ENCODE data around the gene KLF15. TPM values are rescaled to one million over a fixed set of nuclear protein-coding genes. Genes with fewer than 3 reads are reported as not detected.

Gene KLF15
- polyA plus RNA-seq, 4 donors = 8.8 to 16.8 (median 14.1) TPM

GRCh38 chr3:126364731-126365301 is 7.6 kb upstream of the KLF15 start:
- no peak for DNase-seq (ENCODE audit: low read depth in 4 of 4, low spot score in 2 of 4)

- no peak for DNase-seq (ENCODE audit: low read depth in 4 of 4, low spot score in 2 of 4)
Measured at GRCh38 chr3:126364130-126364695, 7.0 kb upstream of the KLF15 start.

GRCh38 chr3:126361211-126361610 is 4.0 kb upstream of the KLF15 start:
- no peak for DNase-seq (ENCODE audit: low read depth in 4 of 4, low spot score in 2 of 4)

GRCh38 chr3:126360714-126361060 is 3.5 kb upstream of the KLF15 start:
- DNase-seq (ENCODE audit: low read depth in 4 of 4, low spot score in 2 of 4) = no peak

GRCh38 chr3:126360046-126360713 is 3.0 kb upstream of the KLF15 start:
- DNase-seq (ENCODE audit: low read depth in 4 of 4, low spot score in 2 of 4) = no peak

- no peak for DNase-seq (ENCODE audit: low read depth in 4 of 4, low spot score in 2 of 4)
Measured at GRCh38 chr3:126358816-126359181, 1.6 kb upstream of the KLF15 start.

- DNase-seq (ENCODE audit: low read depth in 4 of 4, low spot score in 2 of 4) = no peak
Measured at GRCh38 chr3:126358038-126358815, 1.0 kb upstream of the KLF15 start.

GRCh38 chr3:126356373-126357264 is 589 bp downstream of the KLF15 start:
- no peak for DNase-seq (ENCODE audit: low read depth in 4 of 4, low spot score in 2 of 4)

GRCh38 chr3:126355777-126356372 is 1.3 kb downstream of the KLF15 start:
- DNase-seq (ENCODE audit: low read depth in 4 of 4, low spot score in 2 of 4) = peak in 2 of 4 donors; percentile 63 to 65

GRCh38 chr3:126355251-126355650 is 2.0 kb downstream of the KLF15 start:
- no peak for DNase-seq (ENCODE audit: low read depth in 4 of 4, low spot score in 2 of 4)

- DNase-seq (ENCODE audit: low read depth in 4 of 4, low spot score in 2 of 4) = no peak
Measured at GRCh38 chr3:126354776-126355175, 2.4 kb downstream of the KLF15 start.

- DNase-seq (ENCODE audit: low read depth in 4 of 4, low spot score in 2 of 4) = no peak
Measured at GRCh38 chr3:126353694-126354321, 3.4 kb downstream of the KLF15 start.

GRCh38 chr3:126352476-126353454 is 4.4 kb downstream of the KLF15 start:
- DNase-seq (ENCODE audit: low read depth in 4 of 4, low spot score in 2 of 4) = no peak

GRCh38 chr3:126351771-126352475 is 5.3 kb downstream of the KLF15 start:
- DNase-seq (ENCODE audit: low read depth in 4 of 4, low spot score in 2 of 4) = no peak

GRCh38 chr3:126351086-126351770 is 6.0 kb downstream of the KLF15 start:
- DNase-seq (ENCODE audit: low read depth in 4 of 4, low spot score in 2 of 4) = no peak

GRCh38 chr3:126350502-126351085 is 6.6 kb downstream of the KLF15 start:
- DNase-seq (ENCODE audit: low read depth in 4 of 4, low spot score in 2 of 4) = no peak
